Stimulated activated CD4-positive, alpha-beta T cell treated with anti-CD3 and anti-CD28 coated beads, Interleukin-4, amount 100 ng/mL, for 24 hours (primary cell): Measurements from ENCODE around the gene GRIK4.

Experiments
- DNase-seq: peaks from one replicate; pipeline ENCODE4 v3.0.0-alpha.2; 2020

GRIK4 gene

DNA sequence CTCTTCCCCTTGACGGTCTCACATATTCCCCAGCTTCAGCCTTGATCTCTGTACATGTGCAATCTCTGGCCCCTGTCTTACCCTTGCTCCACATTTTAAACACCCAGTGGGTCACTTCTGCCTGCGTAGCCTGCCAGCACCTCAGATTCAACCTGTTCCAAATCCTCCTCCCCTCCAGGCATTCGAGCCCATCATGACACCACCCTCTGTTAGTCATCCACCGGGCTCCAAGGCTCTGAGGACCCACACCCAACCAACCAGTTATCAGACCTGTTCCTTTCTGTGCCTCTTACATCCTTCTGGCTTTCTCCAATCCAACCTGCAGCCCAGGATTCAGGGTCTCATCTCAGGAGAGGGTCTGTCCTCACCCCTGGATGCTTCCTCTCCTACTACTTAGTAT lies 392.6 kb downstream of the GRIK4 start:
- DNase-seq, result no peak

DNA sequence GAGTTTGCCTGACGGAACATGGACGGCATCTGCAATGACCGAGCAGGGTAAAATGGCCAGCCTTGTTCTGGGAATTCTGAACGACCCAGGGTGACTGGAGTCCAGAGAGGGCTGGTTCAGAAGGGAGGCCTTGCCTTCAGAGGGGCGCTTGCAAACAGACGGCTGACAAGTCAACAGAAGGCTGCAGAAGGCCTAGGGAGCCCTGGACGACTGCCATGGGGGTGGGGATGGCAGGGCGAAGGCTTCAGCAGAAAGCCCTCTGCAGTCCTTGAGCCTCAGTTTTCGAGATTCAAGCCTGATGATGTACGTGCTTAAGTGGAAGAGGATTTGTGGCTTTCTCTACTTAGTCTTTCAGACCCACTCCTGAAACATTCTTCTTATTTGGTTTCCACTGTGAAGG lies 395.2 kb downstream of the GRIK4 start:
- no peak for DNase-seq

GRCh38 chr11:120907971-120908370 lies 396.4 kb downstream of the GRIK4 start:
- DNase-seq, result no peak

GRCh38 chr11:120908461-120909181 lies 397.1 kb downstream of the GRIK4 start:
- no peak for DNase-seq

DNA sequence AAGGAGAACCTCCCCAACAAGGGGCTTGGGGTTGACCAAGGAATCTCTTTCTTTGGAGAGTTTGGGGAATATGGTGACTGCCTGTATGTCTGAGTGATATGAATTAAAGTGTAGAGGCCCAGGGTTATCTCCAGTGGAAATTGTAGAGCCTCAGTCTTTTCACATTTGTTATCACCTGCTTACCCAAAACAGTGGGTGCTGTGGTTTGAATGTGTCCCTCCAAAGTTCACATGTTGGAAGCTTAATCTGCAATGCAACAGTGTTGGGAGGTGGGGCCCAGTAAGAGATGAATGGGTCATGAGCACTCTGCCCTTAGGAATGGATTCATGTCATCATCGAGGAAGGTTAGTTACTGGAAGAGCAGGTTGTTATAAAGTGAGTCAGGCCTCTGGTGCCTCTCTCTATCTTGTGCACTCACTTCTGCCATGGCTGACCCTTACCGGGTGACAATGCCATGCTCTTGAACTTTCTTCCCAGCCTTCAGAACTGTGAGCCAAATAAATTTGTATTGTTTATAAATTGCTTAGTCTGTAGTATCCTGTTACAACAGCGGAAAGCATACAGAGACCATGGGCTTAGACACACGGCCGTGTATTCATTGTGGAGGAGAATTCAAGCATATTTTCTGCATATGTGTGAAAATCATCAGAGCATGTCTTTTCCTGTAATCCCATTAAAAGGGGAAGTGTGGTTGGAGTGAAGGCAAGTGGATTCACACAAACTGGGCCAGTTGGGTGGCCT lies 398.3 kb downstream of the GRIK4 start:
- DNase-seq, result no peak

- DNase-seq, result no peak
These were observed 400.4 kb downstream of the GRIK4 start for GRCh38 chr11:120911943-120912342.

- no peak for DNase-seq
These were observed 401.0 kb downstream of the GRIK4 start for GRCh38 chr11:120912504-120912903.

DNA sequence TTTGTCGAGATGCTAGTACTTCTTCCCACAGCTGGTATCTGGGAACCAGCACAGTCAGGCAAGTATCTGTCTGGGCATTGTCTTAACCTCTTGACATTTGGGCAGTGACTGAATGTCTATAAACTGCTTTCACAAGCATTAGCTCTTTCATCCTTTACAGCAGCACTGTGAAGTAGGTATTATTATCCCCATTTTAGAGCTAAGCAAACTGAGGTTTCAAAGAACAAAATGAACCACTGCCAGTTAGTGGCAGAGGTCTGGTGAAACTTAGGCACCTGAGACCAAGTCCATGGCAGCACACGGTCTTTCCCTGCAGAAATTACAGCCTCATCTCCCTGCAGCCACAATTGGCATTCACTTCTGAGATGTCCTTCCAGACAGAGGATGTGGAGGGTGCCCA lies 401.4 kb downstream of the GRIK4 start:
- no peak for DNase-seq

GRCh38 chr11:120914021-120914420 lies 402.5 kb downstream of the GRIK4 start:
- no peak for DNase-seq

DNA sequence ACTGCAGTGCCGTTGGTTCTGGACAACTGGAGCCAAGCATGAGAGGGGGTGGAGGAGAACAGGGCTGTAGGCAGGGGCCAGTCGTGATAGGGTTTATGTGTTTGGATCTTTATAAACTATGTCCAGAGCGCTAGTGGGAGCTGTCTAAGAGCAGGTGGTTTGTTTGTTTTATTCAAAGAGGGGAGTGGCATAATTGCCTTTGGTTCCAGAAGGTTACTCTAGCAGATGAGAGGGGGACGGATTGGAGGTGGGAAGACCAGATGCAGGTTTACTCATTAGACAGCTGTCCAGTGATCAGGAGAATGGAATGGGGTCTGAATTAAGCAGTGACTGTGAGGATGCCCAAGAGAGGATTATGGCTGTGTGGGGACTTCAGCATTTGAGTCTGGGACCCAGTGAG lies 403.1 kb downstream of the GRIK4 start:
- no peak for DNase-seq

GRCh38 chr11:120917559-120918239 lies 406.2 kb downstream of the GRIK4 start:
- no peak for DNase-seq

- DNase-seq, result no peak
These were observed 406.7 kb downstream of the GRIK4 start for GRCh38 chr11:120918257-120918656.

DNA sequence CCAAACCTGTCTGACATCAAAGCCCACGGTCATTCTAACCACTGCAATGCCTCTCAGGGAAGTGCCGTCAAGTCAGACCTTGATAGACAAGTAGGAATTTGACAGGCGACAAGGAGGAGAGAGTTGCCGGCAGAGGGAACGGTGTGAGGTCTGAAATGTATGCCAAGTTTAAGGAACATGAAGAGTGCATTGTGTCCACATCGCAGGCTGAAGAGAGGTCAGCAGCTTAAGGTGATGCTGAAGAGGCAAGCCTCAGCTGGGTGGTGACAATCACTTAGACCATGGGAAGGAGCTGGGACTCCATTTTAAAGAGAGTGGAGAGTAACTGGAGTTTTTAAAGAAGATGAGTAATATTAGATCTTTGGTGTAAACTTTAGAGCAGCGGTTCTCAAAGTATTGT lies 407.5 kb downstream of the GRIK4 start:
- no peak for DNase-seq

DNA sequence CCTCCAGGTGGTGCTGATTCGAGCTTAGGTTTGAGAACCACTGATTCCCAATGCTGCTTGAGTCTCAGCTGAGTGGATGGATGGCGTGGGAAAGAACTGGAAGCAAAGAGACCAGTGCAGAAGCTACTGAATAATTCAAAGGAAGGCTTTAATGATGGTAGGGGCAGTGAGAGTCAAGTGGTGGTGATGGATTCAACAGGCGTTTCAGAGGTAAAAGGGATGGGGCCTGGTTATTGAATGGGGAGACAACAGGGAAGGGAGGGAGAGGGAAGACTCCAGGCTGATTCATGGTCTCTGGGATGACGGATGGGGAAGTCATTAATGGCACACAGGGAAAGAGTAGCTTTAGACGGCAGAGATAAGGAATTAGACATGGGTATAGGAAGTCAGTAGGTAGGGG lies 408.0 kb downstream of the GRIK4 start:
- DNase-seq, result no peak

GRCh38 chr11:120923866-120924508 lies 412.4 kb downstream of the GRIK4 start:
- DNase-seq, result no peak

- no peak for DNase-seq
These were observed 414.4 kb downstream of the GRIK4 start for GRCh38 chr11:120925944-120926343.

DNA sequence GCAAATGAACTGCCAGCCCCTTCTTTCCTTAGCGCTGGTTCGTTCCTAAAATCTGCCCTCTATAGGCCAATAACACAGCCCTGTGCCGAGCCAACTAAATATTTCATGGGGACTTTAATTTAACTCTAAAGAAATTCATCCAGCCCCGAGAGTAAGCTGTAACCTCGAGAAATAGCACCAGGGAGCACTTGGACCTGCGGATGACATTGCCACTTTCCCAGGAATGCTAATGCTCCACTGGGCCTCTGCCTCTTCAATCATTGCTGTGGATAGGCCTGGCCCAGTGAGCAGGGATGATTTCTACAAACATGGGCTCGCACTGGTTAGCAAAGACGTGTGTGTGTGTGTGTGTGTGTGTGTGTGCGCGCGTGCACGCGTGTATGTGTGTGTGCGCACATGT lies 417.1 kb downstream of the GRIK4 start:
- no peak for DNase-seq

DNA sequence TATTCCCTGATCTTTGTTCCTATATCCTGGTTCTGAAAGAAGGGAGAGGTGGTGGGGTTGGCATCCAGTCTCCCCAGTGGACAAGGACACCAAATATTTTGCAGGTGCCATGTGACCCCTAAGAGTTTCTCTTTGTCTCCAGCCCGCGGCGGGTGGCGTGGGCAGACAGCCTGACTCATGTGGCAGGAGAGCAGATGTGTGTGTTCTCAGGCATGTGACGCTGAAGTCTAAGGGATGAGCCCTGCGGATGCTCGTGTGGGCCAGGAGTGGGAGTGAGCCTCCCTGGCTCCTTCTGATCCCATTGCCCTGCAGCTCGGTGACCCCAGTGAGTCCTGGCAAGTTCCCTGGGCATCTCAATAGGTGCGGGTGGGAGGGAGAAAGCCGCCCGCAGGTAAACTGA lies 417.5 kb downstream of the GRIK4 start:
- no peak for DNase-seq

DNA sequence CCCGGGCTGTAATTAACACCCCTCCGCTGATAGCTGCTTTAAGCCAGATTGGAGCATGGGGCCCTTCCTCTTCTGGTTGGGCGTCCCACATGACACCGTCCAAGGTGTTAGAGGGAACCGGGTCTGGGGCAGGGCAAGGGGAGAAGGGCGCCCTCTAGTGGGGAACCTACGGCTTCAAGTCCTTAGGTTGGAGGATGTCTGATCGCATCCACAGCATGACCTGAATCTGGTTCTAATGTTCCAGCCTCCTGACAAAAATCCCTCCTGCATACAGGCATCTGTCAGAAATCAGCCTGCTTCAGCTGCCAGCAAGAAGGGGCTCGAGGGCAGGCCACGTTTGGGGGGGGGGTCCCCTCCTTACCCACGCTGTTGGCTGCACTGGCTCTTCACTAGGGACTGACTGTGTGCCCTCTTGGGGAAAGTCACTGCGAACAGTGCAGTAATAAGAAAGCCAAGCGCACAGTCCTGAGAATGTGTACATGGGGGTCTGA lies 418.2 kb downstream of the GRIK4 start:
- peak; percentile 41 for DNase-seq

DNA sequence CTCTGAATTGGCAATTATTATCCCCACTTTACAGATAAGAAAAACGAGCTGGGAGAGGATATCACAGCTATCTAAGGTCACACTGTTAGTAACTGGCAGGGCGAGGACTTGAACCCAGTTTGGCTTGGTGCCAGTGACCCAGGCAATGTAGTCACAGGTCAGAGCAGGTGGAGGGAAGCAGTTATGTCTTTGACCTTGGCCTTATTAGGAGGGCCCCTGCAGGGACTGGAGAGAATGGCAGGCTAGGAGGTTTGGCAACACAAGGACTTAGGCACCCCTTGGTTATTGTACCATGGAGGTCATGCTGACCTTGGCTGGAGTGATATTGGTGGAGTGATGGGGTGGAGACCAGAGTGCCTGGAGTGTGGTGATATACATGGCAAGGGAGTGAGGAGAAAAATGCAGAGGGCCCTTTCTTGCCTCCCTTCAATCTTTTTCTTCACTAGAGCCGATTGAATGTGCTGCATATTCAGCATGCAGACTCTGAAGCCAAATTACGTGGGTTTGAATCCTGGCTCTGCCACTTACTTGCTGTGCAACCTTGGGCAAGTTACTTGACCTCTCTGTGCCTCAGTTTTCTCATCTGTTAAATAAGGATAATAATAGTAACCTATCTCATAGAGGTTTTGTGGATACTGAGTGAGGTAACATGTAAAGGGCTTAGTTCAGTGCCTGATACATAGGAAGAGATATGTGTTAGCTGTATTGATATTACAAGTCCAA lies 419.7 kb downstream of the GRIK4 start:
- DNase-seq, result no peak

DNA sequence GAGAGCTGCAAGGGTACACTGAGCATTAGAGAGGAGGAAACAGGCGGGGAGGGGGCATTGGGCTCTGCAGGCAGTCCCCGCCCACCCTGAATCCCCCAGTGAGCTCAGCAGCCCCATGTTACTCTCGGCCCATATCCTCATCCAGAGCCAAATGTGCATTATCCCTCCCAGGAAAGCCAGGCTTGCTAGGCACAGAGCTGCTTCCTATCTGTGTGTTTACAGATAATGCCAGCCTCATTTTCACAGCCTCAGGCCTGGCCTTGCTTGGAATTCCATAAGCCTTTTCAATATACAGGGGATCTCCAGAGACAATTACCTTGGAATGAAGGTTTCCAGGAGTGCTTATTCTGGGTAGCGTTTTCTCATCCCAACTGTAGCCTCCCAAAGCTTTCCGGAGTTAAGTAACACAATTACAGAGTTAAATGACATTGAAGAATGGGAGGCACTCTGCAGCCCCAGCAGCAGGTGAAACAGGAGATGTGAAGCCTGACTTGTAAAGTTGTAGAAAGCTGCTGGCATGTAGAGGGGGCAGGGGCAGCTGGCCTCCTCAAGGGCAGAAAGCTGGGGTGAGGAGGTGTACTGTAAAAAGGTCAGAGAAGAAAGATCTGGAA lies 420.9 kb downstream of the GRIK4 start:
- DNase-seq, result no peak

GRCh38 chr11:120936356-120936755 lies 424.8 kb downstream of the GRIK4 start:
- no peak for DNase-seq
